Measurements from ENCODE around the gene GPR108. TPM values are rescaled to one million over a fixed set of nuclear protein-coding genes. Genes with fewer than 3 reads are reported as not detected.

The GPR108 gene
- total RNA-seq, 1 donor from 2014 or later = 57.6 TPM

DNA sequence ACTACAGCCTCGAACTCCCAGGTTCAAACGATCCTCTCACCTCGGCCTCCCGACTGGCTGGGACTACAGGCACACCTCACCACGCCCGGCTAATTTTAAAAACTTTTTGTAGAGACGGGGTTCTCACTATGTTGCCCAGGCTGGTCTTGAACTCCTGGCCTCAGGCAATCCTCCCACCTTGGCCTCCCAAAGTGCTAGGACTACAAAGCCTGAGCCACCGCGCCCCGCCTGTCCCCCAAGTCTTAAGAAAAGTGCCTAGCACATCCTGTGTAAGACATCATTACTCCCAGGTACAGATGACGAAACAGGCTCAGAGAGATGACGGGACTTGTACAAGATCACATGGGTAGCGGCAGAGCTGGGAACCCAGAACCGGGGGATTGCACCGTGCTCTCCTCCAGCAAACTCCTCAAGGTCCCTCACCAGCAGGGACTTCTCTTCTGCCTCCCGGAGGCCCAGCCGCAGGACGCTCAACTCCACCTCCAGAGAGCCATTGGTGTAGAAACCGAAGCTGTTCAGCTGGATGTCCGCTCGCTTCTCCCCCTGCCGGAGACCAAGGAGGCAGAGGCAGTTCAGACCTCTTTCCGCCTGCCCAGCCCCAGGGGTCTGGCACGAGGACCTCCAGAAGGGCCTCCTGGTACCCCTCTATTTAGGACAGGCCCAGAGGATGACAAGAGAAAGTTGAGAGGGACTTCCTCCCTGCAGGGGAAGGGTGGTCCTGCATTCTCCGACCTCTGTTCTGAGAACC, 1.0 kb downstream of the GPR108 start:
- intact Hi-C loops (cut with DNase I) = loop anchor here (2.0 to 10.0 kb wide), 7 partner anchors 219 to 1112 kb away; partner anchors contain the start of genes KHSRP, PET100, SAFB and SAFB2
- DNase-seq (ENCODE audit: low spot score in 2 of 2) = peak in 1 of 2 donors; percentile 87

GRCh38 chr19:6735181-6735911, 2.0 kb downstream of the GPR108 start:
- Histone ChIP-seq H3K4me1 (peaks cover 3 to 22% of the 10 kb centered on the region in 2 donors), H3K36me3 (peaks cover 18 to 32% of the 10 kb centered on the region in 2 donors), H3K4me3 (no peak overlapping the region), H3K27ac (peak overlapping the region in 1 of 2 donors; percentile 97), H3K9me3 (no peaks in the 10 kb centered on the region), H3K27me3 (no peaks in the 10 kb centered on the region)
- TF ChIP-seq, protein P1, sequence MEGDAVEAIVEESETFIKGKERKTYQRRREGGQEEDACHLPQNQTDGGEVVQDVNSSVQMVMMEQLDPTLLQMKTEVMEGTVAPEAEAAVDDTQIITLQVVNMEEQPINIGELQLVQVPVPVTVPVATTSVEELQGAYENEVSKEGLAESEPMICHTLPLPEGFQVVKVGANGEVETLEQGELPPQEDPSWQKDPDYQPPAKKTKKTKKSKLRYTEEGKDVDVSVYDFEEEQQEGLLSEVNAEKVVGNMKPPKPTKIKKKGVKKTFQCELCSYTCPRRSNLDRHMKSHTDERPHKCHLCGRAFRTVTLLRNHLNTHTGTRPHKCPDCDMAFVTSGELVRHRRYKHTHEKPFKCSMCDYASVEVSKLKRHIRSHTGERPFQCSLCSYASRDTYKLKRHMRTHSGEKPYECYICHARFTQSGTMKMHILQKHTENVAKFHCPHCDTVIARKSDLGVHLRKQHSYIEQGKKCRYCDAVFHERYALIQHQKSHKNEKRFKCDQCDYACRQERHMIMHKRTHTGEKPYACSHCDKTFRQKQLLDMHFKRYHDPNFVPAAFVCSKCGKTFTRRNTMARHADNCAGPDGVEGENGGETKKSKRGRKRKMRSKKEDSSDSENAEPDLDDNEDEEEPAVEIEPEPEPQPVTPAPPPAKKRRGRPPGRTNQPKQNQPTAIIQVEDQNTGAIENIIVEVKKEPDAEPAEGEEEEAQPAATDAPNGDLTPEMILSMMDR (IDR thresholded peaks at IDR 0.05) = no peak
- intact Hi-C loops (cut with DNase I) = loop anchor here (5.0 to 10.0 kb wide), 5 partner anchors 218 to 1111 kb away; partner anchors contain the start of genes KHSRP, SAFB, SAFB2 and ZNF358
- DNase-seq (ENCODE audit: low spot score in 2 of 2) = no peak

More for the DNA sequence above, 1.0 kb downstream of the GPR108 start:
- TF ChIP-seq, protein P1 (IDR thresholded peaks at IDR 0.05) = peak; percentile 50 to 62 (median 52)
- H3K9me3 ChIP-seq = no peaks in the 10 kb centered on the region
- H3K4me1 ChIP-seq = peaks cover 3 to 22% of the 10 kb centered on the region in 2 donors
- H3K27me3 ChIP-seq = no peaks in the 10 kb centered on the region
- peak overlapping the region; percentile 83 to 97 for H3K27ac ChIP-seq
- H3K4me3 ChIP-seq = peak overlapping the region; percentile 72 to 87
- peaks cover 14 to 25% of the 10 kb centered on the region in 2 donors for H3K36me3 ChIP-seq

DNA sequence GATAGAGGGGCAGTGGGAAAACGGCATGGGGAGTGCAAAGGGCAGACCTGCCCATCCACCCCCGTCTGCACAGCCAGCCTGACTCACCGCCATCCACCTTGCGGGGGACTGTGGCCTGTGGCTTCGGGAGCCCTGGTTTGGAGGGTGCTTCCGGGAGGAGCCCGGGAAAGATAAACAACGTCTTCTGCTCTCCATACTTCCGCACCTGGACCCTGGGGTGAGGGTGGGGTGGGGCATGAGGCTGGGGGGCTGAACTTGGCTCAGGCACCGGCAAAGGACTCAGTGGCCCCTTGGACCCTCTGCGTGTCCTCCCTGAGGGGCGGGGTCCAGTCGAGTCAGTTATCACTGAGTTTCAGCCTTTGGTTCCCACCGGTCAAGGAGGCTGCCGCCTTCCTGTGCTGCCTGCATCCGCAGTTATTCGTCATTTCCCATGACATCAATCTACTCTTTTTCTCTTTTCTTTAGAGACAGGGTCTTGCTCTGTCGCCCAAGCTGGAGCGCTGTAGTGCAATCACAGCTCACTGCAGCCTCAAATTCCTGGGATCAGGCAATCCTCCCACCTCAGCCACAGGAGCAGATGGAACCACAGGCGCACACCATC, 3.2 kb downstream of the GPR108 start:
- TF ChIP-seq, protein P1 (IDR thresholded peaks at IDR 0.05) = no peak
- no peak overlapping the region for H3K27ac ChIP-seq

DNA sequence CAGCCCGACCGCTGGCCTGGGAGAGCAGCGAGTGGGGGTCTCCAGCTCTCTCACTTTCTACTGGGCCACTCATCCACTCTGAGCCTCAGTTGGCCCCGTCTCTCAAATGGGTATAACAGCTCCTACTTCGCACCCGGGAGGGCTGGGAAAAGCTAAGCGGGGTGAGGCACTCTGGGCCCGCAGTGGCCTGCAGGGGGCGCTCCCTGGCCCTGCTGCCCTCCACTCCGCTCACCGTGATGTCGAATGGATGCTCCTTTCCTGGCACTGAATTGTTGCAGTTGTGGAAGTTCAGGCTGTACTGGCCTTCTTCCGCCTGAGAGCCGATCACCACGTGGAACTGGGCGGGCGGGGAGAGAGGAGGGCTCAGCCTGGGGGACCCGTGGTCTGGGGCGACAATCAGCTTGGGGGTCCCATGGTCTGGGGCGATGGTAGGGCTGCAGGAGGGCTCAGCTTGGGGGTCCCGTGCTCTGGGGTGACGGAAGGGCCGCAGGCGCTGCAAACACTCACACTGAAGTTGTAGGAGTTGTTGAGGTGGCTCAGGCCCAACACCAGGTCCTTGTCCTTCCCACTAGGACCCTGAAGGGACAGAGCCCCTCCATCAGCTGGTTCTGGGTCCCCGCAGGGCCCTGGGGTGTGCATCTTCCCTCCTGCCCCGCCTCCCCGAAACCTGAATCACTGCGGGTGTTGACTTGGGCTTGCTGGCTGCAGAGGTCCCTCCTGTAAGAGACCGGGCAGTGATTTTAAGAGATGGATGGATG, 3.9 kb downstream of the GPR108 start:
- TF ChIP-seq, protein P1 (IDR thresholded peaks at IDR 0.05) = peak in 2 of 3 experiments; percentile 26 to 29
- Histone ChIP-seq H3K27ac (no peak overlapping the region), H3K9me3 (no peaks in the 10 kb centered on the region), H3K27me3 (no peaks in the 10 kb centered on the region), H3K36me3 (peaks cover 18 to 32% of the 10 kb centered on the region in 2 donors), H3K4me3 (no peak overlapping the region), H3K4me1 (peaks cover 3 to 17% of the 10 kb centered on the region in 2 donors)
- DNase-seq (ENCODE audit: low spot score in 2 of 2) = no peak
- intact Hi-C loops (cut with DNase I) = loop anchor here (10.0 kb wide), 3 partner anchors 309 to 1109 kb away; partner anchors contain the start of genes KHSRP, SAFB, SAFB2 and ZNF358

More for the DNA sequence above, 3.2 kb downstream of the GPR108 start:
- no peak overlapping the region for H3K4me3 ChIP-seq
- no peaks in the 10 kb centered on the region for H3K9me3 ChIP-seq
- DNase-seq (ENCODE audit: low spot score in 2 of 2) = no peak
- H3K27me3 ChIP-seq = no peaks in the 10 kb centered on the region
- H3K36me3 ChIP-seq = peaks cover 18 to 32% of the 10 kb centered on the region in 2 donors
- H3K4me1 ChIP-seq = peaks cover 3 to 22% of the 10 kb centered on the region in 2 donors
- intact Hi-C loops (cut with DNase I) = loop anchor here (10.0 kb wide), 3 partner anchors 309 to 1109 kb away; partner anchors contain the start of genes KHSRP, SAFB, SAFB2 and ZNF358

Measured in ascending aorta (tissue), 2 donors.